Hepatocyte (in vitro differentiated cells): ENCODE measurements around the gene ZNF318. TPM values are rescaled to one million over a fixed set of nuclear protein-coding genes. Genes with fewer than 3 reads are reported as not detected.

Experiments
- DNase-seq: peaks from one replicate; pipeline ENCODE4 v3.0.0-alpha.2; 2016; ENCODE audit warnings: low spot score
- H2AFZ ChIP-seq: fragments of 200-600 bp; sonication (generic); 2 replicates; pipeline ENCODE4 v1.6.0; 2016; ENCODE audit warnings: antibody characterized with exemption, mild to moderate bottlenecking
- H3K27ac ChIP-seq: fragments of 200-600 bp; sonication (generic); 2 replicates; pipeline ENCODE4 v1.5.1; 2016; ENCODE audit warnings: mild to moderate bottlenecking
- H3K27me3 ChIP-seq: fragments of 200-600 bp; sonication (generic); 2 replicates; pipeline ENCODE4 v1.6.1; 2016
- H3K36me3 ChIP-seq: fragments of 200-600 bp; sonication (generic); replicated peaks from 2 replicates; pipeline ENCODE4 v1.5.1; 2016; ENCODE audit warnings: low read depth; ENCODE audit not compliant: insufficient read depth
- H3K4me1 ChIP-seq: fragments of 200-600 bp; sonication (generic); 2 replicates; pipeline ENCODE4 v1.5.1; 2016; ENCODE audit warnings: mild to moderate bottlenecking, moderate library complexity; ENCODE audit not compliant: insufficient read depth
- H3K4me2 ChIP-seq: fragments of 200-600 bp; sonication (generic); 2 replicates; pipeline ENCODE4 v1.6.0; 2016
- H3K4me3 ChIP-seq: fragments of 200-600 bp; sonication (generic); 2 replicates; pipeline ENCODE4 v1.5.1; 2016; ENCODE audit warnings: mild to moderate bottlenecking
- H3K79me2 ChIP-seq: fragments of 200-600 bp; sonication (generic); 2 replicates; pipeline ENCODE4 v1.6.0; 2017; ENCODE audit warnings: mild to moderate bottlenecking
- H3K9me2 ChIP-seq: fragments of 200-600 bp; sonication (generic); replicated peaks from 2 replicates; pipeline ENCODE4 v1.6.0; 2017; ENCODE audit warnings: mild to moderate bottlenecking; ENCODE audit not compliant: insufficient read depth
- H3K9me3 ChIP-seq: fragments of 200-600 bp; sonication (generic); 2 replicates; pipeline ENCODE4 v1.5.1; 2016; ENCODE audit warnings: low read depth, mild to moderate bottlenecking
- H4K20me1 ChIP-seq: fragments of 200-600 bp; sonication (generic); 2 replicates; pipeline ENCODE4 v1.6.0; 2016; ENCODE audit warnings: mild to moderate bottlenecking; ENCODE audit not compliant: insufficient read depth, poor library complexity, severe bottlenecking
- EZH2 ChIP-seq: fragments of 200-600 bp; sonication (generic); IDR thresholded peaks from 2 replicates; pipeline ENCODE4 v1.6.1; 2016; ENCODE audit warnings: antibody characterized with exemption, mild to moderate bottlenecking, borderline replicate concordance
- EZH2phosphoT487 ChIP-seq: fragments of 200-600 bp; sonication (generic); IDR thresholded peaks from one replicate; pipeline ENCODE4 v1.6.1; 2018; ENCODE audit warnings: antibody characterized with exemption, mild to moderate bottlenecking, low read depth, moderate library complexity; ENCODE audit not compliant: unreplicated experiment, severe bottlenecking
- WGBS: methylation state at CpG from one replicate; pipeline ENCODE4 v1.1.6; 2016; ENCODE audit warnings: low lambda C conversion rate; ENCODE audit errors: missing lambda C conversion rate; 5-methylcytosine and 5-hydroxymethylcytosine counted together
- polyA plus RNA-seq: library from polyadenylated mRNA; unstranded; fragments of >200 nt; fragmentation: Nextera tagmentation; extraction: Ambion mirVana; gene quantifications from 2 replicates; pipeline ENCODE4 v1.2.1, GENCODE V29; 2016
- total RNA-seq: library from RNA; depleted of rRNA; stranded (reverse); fragments of >200 nt; gene quantifications from 2 replicates; pipeline ENCODE4 v1.2.3, GENCODE V29; 2014
- TF ChIP-seq, protein P1 (sequence below): fragments of 200-600 bp; sonication (generic); IDR thresholded peaks from 2 replicates; pipeline ENCODE4 v1.5.1; 2016; ENCODE audit warnings: antibody characterized with exemption, mild to moderate bottlenecking; ENCODE audit not compliant: poor library complexity

ZNF318 gene
- total and polyA plus RNA-seq, 2 experiments from 2014 or later: 6.9 to 13.4 TPM

DNA sequence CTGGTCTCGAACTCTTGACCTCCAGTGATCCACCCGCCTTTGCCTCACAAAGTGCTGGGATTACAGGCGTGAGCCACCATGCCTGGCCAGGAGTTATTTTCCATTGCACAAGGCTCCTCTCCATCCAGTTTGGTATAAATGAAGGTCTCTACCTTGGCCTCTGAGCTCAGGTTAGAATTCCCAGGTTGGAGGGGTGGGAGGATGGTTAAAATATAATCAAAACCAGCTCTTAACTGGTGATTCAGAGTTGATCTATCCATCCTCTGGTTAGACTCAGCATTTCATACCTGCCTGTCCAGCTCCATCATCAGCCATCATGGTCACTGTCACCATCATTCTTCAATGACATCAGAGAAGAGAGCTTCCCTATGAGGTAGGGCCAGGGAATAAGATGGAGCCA, 74.0 kb downstream of the ZNF318 start:
- no peak overlapping the region for H3K27ac ChIP-seq
- no peaks in the 10 kb centered on the region for H3K9me2 ChIP-seq
- H3K36me3 ChIP-seq: no peaks in the 10 kb centered on the region
- no peak for TF ChIP-seq EZH2
- TF ChIP-seq EZH2phosphoT487: no peak
- TF ChIP-seq, protein P1, sequence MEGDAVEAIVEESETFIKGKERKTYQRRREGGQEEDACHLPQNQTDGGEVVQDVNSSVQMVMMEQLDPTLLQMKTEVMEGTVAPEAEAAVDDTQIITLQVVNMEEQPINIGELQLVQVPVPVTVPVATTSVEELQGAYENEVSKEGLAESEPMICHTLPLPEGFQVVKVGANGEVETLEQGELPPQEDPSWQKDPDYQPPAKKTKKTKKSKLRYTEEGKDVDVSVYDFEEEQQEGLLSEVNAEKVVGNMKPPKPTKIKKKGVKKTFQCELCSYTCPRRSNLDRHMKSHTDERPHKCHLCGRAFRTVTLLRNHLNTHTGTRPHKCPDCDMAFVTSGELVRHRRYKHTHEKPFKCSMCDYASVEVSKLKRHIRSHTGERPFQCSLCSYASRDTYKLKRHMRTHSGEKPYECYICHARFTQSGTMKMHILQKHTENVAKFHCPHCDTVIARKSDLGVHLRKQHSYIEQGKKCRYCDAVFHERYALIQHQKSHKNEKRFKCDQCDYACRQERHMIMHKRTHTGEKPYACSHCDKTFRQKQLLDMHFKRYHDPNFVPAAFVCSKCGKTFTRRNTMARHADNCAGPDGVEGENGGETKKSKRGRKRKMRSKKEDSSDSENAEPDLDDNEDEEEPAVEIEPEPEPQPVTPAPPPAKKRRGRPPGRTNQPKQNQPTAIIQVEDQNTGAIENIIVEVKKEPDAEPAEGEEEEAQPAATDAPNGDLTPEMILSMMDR: no peak
- no peak overlapping the region for H3K4me3 ChIP-seq
- WGBS: 87% methylated on average over 3 of the region's 3 CpGs
- no peak for DNase-seq
- no peaks in the 10 kb centered on the region for H3K9me3 ChIP-seq
- no peak overlapping the region for H2AFZ ChIP-seq
- H4K20me1 ChIP-seq: no peaks in the 10 kb centered on the region
- no peaks in the 10 kb centered on the region for H3K27me3 ChIP-seq
- H3K79me2 ChIP-seq: no peaks in the 10 kb centered on the region
- no peaks in the 10 kb centered on the region for H3K4me1 ChIP-seq
- no peak overlapping the region for H3K4me2 ChIP-seq

- WGBS: 95% methylated on average over 3 of the region's 3 CpGs
- no peak overlapping the region for H3K4me3 ChIP-seq
- H3K27me3 ChIP-seq: no peaks in the 10 kb centered on the region
- DNase-seq: no peak
- H2AFZ ChIP-seq: no peak overlapping the region
- H3K79me2 ChIP-seq: no peaks in the 10 kb centered on the region
- TF ChIP-seq EZH2phosphoT487: no peak
- TF ChIP-seq, protein P1: no peak
- TF ChIP-seq EZH2: no peak
- no peaks in the 10 kb centered on the region for H3K9me2 ChIP-seq
- no peak overlapping the region for H3K27ac ChIP-seq
- H3K36me3 ChIP-seq: no peaks in the 10 kb centered on the region
- no peaks in the 10 kb centered on the region for H4K20me1 ChIP-seq
- no peaks in the 10 kb centered on the region for H3K9me3 ChIP-seq
- H3K4me1 ChIP-seq: no peaks in the 10 kb centered on the region
- no peak overlapping the region for H3K4me2 ChIP-seq
Observed at GRCh38 chr6:43294536-43294935, 74.9 kb downstream of the ZNF318 start.

DNA sequence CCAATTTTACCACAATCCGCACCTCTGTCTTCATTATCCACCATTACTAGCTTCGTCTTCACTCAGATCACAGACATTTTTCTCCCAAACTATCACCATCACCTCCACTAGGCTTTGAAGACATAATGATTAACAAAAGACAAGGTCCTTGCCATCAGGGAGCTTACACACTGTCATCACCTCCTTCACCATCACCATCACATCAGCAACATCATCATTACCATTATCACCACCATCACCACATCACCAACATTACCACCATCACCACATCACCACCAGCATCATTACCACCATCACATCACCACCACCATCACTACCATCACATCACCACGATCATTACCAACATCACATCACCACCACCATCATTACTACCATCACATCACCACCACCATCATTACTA, 75.7 kb downstream of the ZNF318 start:
- H3K4me2 ChIP-seq: no peak overlapping the region
- H4K20me1 ChIP-seq: no peaks in the 10 kb centered on the region
- TF ChIP-seq EZH2phosphoT487 (no peak), EZH2 (no peak)
- TF ChIP-seq, protein P1: no peak
- no peaks in the 10 kb centered on the region for H3K9me2 ChIP-seq
- no peaks in the 10 kb centered on the region for H3K9me3 ChIP-seq
- H3K79me2 ChIP-seq: no peaks in the 10 kb centered on the region
- no peaks in the 10 kb centered on the region for H3K27me3 ChIP-seq
- no peak overlapping the region for H2AFZ ChIP-seq
- no peak overlapping the region for H3K27ac ChIP-seq
- no peaks in the 10 kb centered on the region for H3K4me1 ChIP-seq
- no peak overlapping the region for H3K4me3 ChIP-seq
- no peaks in the 10 kb centered on the region for H3K36me3 ChIP-seq
- DNase-seq: no peak
- 100% methylated on average over 2 of the region's 3 CpGs for WGBS

DNA sequence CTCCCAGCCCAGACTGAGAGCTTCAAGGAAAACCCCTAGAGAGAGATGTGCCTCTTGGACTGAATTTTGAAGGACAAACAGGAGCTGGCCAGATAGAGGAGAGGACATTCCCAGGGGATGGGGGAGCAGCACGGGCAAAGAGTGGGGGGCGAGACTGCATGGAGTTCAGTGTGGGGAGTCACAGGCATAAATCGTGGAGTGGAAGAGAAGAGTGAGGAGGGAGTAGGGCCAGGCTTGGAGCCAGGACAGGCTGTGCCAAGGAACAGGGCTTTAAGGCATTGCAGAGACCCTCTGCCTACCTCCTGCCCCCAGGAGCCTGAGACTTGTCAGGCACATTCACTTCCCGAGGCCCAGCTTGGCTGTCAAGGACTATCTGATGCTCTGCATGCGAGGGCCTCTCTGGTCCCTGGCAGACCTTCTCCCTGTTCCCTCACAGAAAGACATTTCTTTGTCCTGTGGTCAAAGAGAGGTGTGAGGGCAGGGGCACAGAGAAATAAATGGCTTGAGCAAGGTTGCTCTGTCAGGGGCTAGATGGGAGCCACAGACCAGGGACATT, 76.6 kb downstream of the ZNF318 start:
- Histone ChIP-seq H3K36me3 (no peaks in the 10 kb centered on the region), H3K79me2 (no peaks in the 10 kb centered on the region), H3K4me2 (no peak overlapping the region), H2AFZ (no peak overlapping the region), H3K9me2 (no peaks in the 10 kb centered on the region), H3K4me1 (no peaks in the 10 kb centered on the region), H3K4me3 (no peak overlapping the region), H4K20me1 (no peaks in the 10 kb centered on the region), H3K27ac (no peak overlapping the region), H3K9me3 (no peaks in the 10 kb centered on the region), H3K27me3 (no peaks in the 10 kb centered on the region)
- TF ChIP-seq EZH2phosphoT487: no peak
- TF ChIP-seq, protein P1: no peak
- TF ChIP-seq EZH2: no peak
- DNase-seq: no peak
- 81% methylated on average over 5 of the region's 5 CpGs for WGBS
